HG02885 (cell line): Measurements from ENCODE around the gene OGFOD3.
A peak's percentile ranks its signal among the peaks of the same experiment; 100 is the strongest.

Experiments used
- ATAC-seq: cut with Tn5 transposase; IDR thresholded peaks from one replicate; pipeline ENCODE4 v1.9.1; 2021; ENCODE audit warnings: mild to moderate bottlenecking; ENCODE audit not compliant: unreplicated experiment, poor library complexity

The OGFOD3 gene

GRCh38 chr17:82410014-82410716, 8.2 kb downstream of the OGFOD3 start:
- no peak for ATAC-seq

DNA sequence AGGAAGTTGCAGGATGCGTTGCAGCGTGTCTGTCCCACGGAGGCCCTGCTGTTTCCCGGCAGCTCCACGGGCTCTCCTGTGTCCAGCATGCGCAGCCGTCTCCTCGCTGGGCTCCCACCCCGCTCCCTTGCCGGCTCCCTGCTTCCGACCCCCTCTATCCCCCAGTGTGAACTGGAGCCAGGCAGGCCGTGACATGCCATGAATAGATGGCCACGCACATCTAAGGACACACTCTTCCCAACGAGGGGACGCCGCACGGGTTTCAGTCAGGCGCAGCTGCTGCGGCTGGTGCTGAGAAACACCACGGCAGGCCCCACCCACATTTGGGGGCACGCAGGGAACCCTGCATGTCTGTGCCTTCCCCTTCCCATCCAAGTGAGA, 9.5 kb downstream of the OGFOD3 start:
- no peak for ATAC-seq

DNA sequence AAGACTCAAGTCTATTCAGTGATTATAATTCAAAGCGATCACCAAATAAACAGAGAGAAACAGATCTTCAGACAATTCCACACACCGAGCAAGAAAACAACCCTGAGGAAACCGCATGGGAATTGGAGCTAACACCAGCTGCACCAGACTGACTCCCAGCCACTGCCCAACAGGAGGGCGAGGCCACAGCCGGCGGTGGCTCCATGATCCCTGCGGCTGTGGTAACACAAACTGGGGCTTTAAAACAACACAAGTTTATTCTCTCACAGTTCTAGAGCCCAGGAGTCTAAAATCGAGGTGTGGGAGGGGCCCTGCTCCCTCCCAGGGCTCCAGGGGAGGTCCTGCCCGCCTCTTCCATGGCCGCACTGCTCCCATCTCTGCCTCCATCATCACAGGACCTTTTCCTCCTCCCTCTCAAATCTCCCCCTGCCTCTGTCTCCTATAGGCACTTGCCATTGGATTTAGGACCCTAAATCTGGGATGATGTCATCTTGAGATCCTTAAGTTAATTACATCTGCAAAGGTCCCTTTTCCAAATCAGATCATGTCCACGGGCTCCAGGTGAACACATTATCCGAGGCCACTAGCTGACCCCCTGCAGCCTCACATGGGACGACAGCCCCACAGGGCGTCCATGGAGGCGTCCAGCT, 10.0 kb downstream of the OGFOD3 start:
- ATAC-seq: no peak

GRCh38 chr17:82407255-82407654, 11.1 kb downstream of the OGFOD3 start:
- no peak for ATAC-seq

- ATAC-seq: no peak
Observed at GRCh38 chr17:82406131-82406671, 12.2 kb downstream of the OGFOD3 start.

DNA sequence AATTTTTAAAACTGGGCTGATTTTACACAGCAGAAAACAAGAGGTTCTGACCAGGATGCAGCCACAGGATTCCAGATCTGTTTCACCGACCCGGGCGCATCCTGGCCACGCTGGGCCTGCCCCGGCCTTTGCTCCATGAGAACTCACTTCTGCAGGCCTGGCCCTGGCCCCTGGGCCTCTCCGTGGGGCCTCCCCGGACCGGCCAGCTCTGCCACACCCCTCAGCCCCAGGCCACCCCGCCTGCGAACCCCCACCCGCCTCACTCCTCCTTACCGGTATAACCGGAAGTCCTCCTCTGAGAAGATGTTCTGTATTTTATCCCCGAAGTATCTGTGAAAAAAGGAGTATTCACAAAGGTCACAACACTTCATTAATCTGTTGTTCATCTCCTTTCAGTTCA, 13.3 kb downstream of the OGFOD3 start:
- ATAC-seq: no peak

DNA sequence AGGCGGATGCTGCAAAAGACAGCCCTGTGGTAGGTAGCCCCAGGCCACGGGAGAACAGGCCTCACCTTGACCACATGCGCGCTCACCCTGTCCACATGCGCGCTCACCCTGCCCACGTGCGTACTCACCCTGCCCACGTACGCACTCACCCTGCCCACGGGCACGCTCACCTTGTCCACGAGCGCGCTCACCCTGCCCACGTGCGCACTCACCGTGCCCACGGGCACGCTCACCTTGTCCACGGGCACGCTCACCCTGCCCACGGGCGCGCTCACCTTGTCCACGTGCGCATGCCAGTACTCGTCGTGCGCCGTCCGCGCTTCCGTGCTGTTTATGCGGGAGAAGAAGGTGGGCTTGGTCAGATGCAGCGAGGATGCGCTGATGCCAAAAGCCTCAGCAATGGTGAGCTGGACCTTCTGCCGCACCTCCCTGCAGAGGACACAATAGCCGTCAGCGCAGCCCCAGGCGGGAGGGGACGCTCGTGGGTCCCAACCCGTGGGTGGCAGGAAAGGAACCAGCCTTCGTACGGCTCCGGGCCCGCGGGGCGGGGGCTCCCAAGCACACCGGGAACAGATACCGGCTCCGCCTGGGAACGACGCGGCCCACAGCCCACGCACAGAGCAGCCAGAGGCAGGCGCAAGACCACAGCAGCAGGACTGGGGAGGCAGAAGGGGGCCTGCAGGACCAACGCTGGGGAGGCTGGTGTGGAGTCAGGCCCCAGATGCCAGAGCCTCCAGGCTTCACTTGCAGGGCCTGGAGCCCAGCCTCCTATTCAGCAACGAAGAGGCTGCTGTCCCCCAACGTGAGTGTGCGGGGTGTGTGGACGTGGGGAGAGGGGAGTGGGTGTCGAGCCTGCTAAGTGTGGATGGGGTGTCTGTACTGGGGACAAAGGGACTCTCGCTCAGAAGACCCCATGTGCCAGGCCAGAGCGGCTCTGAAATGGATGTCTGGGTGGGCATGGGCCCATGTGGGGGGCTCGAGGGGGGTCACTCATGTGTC, 14.4 kb downstream of the OGFOD3 start:
- ATAC-seq: no peak

- no peak for ATAC-seq
Observed at GRCh38 chr17:82402865-82403264, 15.5 kb downstream of the OGFOD3 start.

GRCh38 chr17:82400830-82401229, 17.6 kb downstream of the OGFOD3 start:
- peak; percentile 45 for ATAC-seq

GRCh38 chr17:82400206-82400605, 18.2 kb downstream of the OGFOD3 start:
- no peak for ATAC-seq

GRCh38 chr17:82399601-82400101, 18.7 kb downstream of the OGFOD3 start:
- ATAC-seq: no peak

DNA sequence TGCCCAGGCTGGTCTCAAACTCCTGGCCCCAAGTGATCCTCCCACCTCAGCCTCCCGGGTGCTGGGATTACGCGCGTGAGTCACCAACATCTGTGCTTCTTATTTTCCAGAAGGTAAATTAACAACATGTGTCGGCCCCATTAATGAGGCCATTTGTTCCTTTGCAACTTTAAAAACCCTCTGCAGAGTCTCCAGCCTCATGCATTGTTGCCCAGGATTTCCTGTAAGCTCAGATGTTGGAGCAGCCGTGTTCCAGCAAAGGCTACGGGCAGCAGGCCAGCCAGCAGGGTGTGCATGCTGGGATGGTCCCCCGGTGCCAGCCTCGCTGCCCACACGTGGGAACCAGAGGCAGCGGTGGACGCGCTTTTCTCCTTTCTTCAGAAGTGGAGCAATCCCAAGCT, 19.3 kb downstream of the OGFOD3 start:
- no peak for ATAC-seq

DNA sequence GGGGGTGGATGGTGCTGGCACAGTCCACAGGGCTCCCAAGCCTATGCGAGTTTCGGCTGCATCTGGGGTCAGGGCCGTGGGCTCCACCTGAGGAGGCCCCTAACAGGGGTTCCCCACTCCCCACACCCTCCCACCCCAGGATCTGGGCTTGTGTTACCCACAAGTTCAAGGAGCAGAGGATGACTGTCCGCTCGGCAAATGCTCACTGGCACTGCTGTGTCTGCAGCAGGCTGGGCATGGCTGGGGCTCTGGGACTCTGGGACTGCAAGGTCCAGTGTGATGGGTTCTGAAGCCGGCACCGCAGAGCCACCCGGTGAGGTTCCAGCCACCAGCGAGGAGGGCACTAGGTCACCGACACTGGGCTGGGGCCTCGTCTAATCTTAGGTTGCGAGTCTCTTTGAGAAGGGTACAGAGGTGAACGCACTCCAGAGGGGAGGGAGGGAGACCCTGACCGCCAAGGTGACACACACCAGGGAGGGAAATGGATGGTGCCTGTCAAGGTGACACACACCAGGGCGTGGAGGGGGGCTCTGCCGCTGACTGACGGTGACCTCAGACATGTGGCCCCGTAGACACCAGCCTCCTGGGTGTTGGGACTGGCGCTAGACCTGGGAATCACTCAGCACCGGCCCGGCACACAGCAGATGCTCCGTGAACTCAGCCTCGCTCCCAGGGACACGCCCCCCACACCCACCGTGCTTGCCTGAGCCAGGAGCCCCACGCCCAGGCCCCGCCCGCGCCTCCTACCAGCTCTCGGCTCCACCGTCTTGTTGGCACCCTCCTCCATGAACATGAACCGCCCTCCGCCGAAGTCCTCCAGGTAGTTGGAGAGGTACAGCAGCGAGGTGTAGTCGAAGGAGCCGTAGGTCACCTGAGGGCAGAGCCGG, 20.7 kb downstream of the OGFOD3 start:
- no peak for ATAC-seq

GRCh38 chr17:82396601-82397435, 21.6 kb downstream of the OGFOD3 start:
- no peak for ATAC-seq

DNA sequence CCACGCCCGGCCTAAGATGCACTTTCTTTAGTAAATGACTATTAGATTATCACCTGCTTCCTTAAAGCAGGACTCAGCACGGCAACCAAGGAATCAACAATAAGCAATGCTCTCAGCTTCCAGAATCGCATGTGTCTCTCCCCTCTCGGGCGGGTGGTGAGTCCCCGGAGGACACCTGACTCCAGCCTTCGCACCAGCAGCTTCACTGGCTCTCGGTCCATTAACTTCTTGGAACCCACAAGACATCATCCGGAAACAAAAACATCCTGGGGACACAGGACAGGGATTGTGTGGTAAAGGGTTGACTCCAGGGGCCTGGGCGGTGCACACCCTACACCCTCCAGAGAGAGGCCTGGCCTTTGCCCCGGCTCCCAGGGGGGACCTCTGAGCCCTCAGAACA, 24.1 kb downstream of the OGFOD3 start:
- ATAC-seq: no peak

GRCh38 chr17:82392941-82393340, 25.4 kb downstream of the OGFOD3 start:
- ATAC-seq: no peak

DNA sequence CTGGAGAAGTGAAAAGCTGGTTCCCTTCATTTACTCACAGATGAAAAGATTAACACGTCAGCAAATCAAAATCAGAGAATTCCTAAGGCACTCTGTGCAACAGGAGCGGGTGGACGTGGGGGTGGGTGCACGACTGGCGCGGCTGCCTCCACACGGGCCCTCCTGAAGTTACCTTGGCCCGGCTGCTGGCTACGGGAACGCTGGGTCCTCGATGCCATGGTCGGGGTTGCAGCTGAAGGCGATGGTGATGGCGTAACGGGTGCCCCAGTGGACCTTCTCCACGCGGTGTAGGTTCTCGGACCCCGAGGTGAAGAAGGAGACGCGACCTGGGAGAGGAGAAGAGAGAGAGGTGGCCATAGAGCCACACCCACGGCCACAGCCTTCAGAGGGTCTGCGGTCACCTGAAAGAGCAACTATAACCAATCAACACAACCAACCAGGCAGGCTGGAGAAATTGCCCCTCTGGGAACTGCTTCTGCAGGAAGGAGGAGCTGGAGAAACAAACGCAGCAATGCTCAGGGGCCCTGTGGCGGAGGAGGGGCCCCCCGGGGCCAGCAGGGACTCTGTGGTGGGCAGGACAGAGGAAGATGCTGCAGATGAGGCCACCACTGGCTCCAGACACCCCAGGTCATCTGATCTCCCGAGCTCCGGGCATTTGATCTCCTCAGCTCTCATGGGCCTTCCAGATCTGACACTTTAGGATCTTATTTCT, 26.0 kb downstream of the OGFOD3 start:
- no peak for ATAC-seq

DNA sequence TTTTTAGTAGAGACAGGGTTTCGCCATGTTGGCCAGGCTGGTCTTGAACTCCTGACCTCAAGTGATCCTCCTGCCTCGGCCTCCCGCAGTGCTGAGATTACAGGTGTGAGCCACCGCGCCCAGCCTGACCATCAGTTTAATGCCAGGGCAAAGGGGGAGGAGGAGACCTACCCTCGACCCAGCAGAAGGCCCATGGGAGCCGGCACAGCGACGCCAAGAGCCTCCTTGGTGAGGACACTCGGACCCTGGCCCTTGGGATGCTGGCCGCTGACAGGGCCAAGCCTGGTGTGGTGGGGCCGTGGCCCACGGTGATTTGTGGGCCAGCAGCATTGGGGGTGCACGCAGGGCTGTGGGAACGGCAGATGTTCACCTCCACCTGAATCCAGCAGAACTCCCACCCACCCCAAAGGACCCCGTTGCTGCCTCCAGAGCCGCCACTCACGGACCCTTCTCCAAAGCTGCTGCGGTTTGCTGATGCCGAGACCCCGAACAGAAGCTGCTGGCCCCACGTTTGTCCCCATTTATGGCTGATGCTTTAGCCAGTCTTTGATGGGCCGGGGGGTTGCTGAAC, 26.8 kb downstream of the OGFOD3 start:
- no peak for ATAC-seq
